ENCODE results near the gene CA12.

DNA sequence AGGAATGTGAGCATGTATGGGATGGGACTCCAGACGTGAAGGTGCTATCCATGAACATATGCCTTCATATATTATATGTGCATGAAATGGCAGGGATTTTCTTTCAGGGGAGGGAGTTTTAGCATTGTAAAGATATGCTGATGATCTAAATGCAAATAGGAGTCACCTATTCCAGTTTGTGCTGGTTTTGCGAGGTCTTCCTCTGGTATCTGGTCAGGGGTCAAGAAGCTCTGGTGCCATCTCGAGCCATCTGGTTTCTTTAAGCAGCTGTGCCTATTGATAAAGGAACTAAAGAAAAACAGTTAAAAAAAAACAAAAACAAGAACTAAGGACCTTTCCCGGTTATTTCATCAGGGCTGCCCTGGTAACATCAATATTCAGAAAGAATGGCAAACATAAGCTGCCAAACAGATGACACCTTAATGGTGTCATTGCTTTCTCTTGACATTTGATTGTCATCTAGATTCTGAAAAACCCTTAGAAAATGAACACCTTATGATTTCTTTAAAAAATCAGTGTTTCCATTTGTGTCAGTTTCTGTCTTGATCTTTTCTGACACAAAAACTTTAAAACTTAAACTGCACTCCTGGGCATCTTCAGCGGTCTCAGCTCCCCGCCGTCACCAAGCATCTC is 81.6 kb downstream of the CA12 start:
- TF ChIP-seq, protein P1, sequence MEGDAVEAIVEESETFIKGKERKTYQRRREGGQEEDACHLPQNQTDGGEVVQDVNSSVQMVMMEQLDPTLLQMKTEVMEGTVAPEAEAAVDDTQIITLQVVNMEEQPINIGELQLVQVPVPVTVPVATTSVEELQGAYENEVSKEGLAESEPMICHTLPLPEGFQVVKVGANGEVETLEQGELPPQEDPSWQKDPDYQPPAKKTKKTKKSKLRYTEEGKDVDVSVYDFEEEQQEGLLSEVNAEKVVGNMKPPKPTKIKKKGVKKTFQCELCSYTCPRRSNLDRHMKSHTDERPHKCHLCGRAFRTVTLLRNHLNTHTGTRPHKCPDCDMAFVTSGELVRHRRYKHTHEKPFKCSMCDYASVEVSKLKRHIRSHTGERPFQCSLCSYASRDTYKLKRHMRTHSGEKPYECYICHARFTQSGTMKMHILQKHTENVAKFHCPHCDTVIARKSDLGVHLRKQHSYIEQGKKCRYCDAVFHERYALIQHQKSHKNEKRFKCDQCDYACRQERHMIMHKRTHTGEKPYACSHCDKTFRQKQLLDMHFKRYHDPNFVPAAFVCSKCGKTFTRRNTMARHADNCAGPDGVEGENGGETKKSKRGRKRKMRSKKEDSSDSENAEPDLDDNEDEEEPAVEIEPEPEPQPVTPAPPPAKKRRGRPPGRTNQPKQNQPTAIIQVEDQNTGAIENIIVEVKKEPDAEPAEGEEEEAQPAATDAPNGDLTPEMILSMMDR (IDR thresholded peaks at IDR 0.05), result no peak
- TF ChIP-seq POLR2A (IDR thresholded peaks at IDR 0.05), result no peak
- TF ChIP-seq POLR2AphosphoS5 (IDR thresholded peaks at IDR 0.05), result no peak
